ENCODE measurements around the gene HEY2. TPM values are rescaled to one million over a fixed set of nuclear protein-coding genes. Genes with fewer than 3 reads are reported as not detected.

The HEY2 gene
- total and polyA plus RNA-seq, 10 of the 15 experiments (the other 5 are each of a cell fraction or from before 2014, with no cell fraction given): 0.01 to 0.32 (median 0.08) TPM; not detected in 4

DNA sequence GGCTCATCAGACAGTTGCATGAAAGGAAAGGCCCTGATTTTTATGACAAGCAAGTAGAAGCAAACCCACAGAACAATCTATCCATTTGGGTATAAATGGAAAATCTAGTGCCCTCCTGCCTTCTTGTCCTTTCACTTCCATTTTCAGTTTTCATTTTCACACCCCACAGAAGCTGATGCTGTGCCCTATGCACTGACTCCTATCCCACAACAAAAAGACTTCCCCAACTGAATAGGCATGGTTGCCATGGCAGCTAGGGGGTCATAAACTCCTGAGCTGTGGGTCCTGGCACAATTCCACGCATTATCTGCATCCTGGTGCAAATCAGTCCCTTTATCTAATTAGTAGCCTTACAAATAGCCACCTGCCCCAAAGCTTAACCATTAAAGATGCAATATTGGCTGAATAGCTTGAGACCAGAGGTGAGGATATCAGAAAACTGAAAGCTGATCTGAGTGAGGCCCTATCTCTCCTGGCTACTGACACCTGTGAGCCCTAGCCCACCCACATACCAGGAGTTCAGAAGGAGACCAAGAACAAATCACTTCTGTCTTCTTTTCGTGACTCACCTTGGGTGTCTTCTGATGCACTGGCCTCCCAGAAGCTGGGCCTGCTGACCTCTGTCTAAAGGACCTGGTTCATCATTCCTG is 34.9 kb upstream of the HEY2 start (continued):
- no peak for TF ChIP-seq FOS (IDR thresholded peaks at IDR 0.05; ENCODE audit: borderline replicate concordance, extremely low read depth, insufficient read length)
- no peak for TF ChIP-seq SRF (IDR thresholded peaks at IDR 0.05; ENCODE audit: low read depth in 2 of 2, low read length in 2 of 2)
- TF ChIP-seq SREBF2 (IDR thresholded peaks at IDR 0.05; ENCODE audit: low read length): no peak
- no peak for TF ChIP-seq CHD1 (IDR thresholded peaks at IDR 0.05; ENCODE audit: low read depth, low read length)
- peak; percentile 47; the same call in 1 of the 2 replicates for TF ChIP-seq EED (IDR thresholded peaks at IDR 0.05; ENCODE audit: low read depth)
- no peak for TF ChIP-seq KAT2A (conservative IDR thresholded peaks at IDR 0.05; ENCODE audit: control insufficient read depth, low read depth, low read length)
- TF ChIP-seq, protein P1, sequence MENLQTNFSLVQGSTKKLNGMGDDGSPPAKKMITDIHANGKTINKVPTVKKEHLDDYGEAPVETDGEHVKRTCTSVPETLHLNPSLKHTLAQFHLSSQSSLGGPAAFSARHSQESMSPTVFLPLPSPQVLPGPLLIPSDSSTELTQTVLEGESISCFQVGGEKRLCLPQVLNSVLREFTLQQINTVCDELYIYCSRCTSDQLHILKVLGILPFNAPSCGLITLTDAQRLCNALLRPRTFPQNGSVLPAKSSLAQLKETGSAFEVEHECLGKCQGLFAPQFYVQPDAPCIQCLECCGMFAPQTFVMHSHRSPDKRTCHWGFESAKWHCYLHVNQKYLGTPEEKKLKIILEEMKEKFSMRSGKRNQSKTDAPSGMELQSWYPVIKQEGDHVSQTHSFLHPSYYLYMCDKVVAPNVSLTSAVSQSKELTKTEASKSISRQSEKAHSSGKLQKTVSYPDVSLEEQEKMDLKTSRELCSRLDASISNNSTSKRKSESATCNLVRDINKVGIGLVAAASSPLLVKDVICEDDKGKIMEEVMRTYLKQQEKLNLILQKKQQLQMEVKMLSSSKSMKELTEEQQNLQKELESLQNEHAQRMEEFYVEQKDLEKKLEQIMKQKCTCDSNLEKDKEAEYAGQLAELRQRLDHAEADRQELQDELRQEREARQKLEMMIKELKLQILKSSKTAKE (IDR thresholded peaks at IDR 0.05; ENCODE audit: low read depth, poor library complexity, severe bottlenecking): no peak
- no peak for TF ChIP-seq RELA (IDR thresholded peaks at IDR 0.05; ENCODE audit: borderline replicate concordance, partially characterized antibody)
- no peak for TF ChIP-seq SMARCA5 (IDR thresholded peaks at IDR 0.05)
- TF ChIP-seq WRNIP1 (IDR thresholded peaks at IDR 0.05; ENCODE audit: borderline replicate concordance, low read depth, low read length): no peak
- 0 out of 2 replicates have a peak, but pooled peaks have one; percentile 20 for TF ChIP-seq CREM (IDR thresholded peaks at IDR 0.05; ENCODE audit: low read depth)
- TF ChIP-seq, protein P2, sequence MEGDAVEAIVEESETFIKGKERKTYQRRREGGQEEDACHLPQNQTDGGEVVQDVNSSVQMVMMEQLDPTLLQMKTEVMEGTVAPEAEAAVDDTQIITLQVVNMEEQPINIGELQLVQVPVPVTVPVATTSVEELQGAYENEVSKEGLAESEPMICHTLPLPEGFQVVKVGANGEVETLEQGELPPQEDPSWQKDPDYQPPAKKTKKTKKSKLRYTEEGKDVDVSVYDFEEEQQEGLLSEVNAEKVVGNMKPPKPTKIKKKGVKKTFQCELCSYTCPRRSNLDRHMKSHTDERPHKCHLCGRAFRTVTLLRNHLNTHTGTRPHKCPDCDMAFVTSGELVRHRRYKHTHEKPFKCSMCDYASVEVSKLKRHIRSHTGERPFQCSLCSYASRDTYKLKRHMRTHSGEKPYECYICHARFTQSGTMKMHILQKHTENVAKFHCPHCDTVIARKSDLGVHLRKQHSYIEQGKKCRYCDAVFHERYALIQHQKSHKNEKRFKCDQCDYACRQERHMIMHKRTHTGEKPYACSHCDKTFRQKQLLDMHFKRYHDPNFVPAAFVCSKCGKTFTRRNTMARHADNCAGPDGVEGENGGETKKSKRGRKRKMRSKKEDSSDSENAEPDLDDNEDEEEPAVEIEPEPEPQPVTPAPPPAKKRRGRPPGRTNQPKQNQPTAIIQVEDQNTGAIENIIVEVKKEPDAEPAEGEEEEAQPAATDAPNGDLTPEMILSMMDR (IDR thresholded peaks at IDR 0.05 in 2 of 3, conservative IDR thresholded peaks at IDR 0.05 in 1 of 3; ENCODE audit: control insufficient read depth in 2 of 3, extremely low read depth in 1 of 3, insufficient read depth in 1 of 3, low read depth in 3 of 3, low read length in 3 of 3): no peak
- TF ChIP-seq ZNF207 (IDR thresholded peaks at IDR 0.05; ENCODE audit: borderline replicate concordance): no peak
- TF ChIP-seq JUND (IDR thresholded peaks at IDR 0.05; ENCODE audit: low read depth, low read length): no peak
- no peak for TF ChIP-seq NFXL1 (IDR thresholded peaks at IDR 0.05; ENCODE audit: borderline replicate concordance)
- TF ChIP-seq CREB1 (IDR thresholded peaks at IDR 0.05; ENCODE audit: low read depth): no peak
- TF ChIP-seq, protein P3, sequence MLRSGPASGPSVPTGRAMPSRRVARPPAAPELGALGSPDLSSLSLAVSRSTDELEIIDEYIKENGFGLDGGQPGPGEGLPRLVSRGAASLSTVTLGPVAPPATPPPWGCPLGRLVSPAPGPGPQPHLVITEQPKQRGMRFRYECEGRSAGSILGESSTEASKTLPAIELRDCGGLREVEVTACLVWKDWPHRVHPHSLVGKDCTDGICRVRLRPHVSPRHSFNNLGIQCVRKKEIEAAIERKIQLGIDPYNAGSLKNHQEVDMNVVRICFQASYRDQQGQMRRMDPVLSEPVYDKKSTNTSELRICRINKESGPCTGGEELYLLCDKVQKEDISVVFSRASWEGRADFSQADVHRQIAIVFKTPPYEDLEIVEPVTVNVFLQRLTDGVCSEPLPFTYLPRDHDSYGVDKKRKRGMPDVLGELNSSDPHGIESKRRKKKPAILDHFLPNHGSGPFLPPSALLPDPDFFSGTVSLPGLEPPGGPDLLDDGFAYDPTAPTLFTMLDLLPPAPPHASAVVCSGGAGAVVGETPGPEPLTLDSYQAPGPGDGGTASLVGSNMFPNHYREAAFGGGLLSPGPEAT (IDR thresholded peaks at IDR 0.05; ENCODE audit: low read depth): no peak
- TF ChIP-seq, protein P4, sequence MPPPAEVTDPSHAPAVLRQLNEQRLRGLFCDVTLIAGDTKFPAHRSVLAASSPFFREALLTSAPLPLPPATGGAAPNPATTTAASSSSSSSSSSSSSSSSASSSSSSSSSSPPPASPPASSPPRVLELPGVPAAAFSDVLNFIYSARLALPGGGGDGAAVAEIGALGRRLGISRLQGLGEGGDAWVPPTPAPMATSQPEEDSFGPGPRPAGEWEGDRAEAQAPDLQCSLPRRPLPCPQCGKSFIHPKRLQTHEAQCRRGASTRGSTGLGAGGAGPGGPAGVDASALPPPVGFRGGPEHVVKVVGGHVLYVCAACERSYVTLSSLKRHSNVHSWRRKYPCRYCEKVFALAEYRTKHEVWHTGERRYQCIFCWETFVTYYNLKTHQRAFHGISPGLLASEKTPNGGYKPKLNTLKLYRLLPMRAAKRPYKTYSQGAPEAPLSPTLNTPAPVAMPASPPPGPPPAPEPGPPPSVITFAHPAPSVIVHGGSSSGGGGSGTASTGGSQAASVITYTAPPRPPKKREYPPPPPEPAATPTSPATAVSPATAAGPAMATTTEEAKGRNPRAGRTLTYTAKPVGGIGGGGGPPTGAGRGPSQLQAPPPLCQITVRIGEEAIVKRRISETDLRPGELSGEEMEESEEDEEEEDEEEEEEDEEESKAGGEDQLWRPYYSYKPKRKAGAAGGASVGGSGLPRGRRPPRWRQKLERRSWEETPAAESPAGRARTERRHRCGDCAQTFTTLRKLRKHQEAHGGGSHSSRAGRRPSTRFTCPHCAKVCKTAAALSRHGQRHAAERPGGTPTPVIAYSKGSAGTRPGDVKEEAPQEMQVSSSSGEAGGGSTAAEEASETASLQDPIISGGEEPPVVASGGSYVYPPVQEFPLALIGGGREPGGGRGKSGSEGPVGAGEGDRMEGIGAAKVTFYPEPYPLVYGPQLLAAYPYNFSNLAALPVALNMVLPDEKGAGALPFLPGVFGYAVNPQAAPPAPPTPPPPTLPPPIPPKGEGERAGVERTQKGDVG (CRISPR knock-in tag; IDR thresholded peaks at IDR 0.05): no peak
- no peak for TF ChIP-seq POU2F2 (IDR thresholded peaks at IDR 0.05; ENCODE audit: borderline replicate concordance, low read depth, low read length)
- no peak for TF ChIP-seq HDAC6 (IDR thresholded peaks at IDR 0.05; ENCODE audit: unreplicated experiment)
- no peak for TF ChIP-seq MTA3 (IDR thresholded peaks at IDR 0.05; ENCODE audit: borderline replicate concordance, low read length)
- no peak for TF ChIP-seq NRF1 (conservative IDR thresholded peaks at IDR 0.05; ENCODE audit: low read depth, low read length)
